HFF-Myc (cell line): ENCODE data around the gene ARHGEF37.

Experiments used
- DNase-seq: peaks from one replicate; pipeline ENCODE4 v3.0.0-alpha.2; 2011; ENCODE audit warnings: low read depth; ENCODE audit errors: extremely low read depth
- H3K4me3 ChIP-seq: replicated peaks from 2 replicates; pipeline ENCODE4 v1.5.1; 2011; ENCODE audit warnings: low read depth, mild to moderate bottlenecking, control low read depth, low read length
- TF ChIP-seq, protein P1 (sequence below): IDR thresholded peaks from 2 replicates; pipeline ENCODE4 v1.5.1; 2012; ENCODE audit warnings: mild to moderate bottlenecking, low read depth, low read length, control low read depth; ENCODE audit errors: missing control alignments

The ARHGEF37 gene

DNA sequence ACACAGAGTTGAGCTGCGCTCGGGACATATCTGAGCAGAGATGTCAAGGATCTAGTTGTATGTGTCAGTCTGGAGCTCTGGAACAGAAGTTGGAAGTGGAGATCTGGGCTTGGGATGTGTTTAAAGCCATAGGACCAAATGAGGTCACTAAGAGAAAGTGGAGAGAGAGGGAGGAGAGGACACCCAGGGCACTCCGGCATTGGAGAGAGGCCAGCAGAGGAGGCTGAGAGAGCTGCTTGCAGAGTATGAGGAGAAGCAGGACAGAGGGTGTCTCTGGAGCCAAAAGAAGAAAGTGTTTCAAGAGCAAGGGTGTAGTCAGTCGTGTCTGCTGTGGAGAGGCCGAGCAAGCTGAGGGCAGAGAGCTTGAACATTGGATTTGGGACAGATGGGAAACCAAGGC lies 34.7 kb downstream of the ARHGEF37 start:
- TF ChIP-seq, protein P1, sequence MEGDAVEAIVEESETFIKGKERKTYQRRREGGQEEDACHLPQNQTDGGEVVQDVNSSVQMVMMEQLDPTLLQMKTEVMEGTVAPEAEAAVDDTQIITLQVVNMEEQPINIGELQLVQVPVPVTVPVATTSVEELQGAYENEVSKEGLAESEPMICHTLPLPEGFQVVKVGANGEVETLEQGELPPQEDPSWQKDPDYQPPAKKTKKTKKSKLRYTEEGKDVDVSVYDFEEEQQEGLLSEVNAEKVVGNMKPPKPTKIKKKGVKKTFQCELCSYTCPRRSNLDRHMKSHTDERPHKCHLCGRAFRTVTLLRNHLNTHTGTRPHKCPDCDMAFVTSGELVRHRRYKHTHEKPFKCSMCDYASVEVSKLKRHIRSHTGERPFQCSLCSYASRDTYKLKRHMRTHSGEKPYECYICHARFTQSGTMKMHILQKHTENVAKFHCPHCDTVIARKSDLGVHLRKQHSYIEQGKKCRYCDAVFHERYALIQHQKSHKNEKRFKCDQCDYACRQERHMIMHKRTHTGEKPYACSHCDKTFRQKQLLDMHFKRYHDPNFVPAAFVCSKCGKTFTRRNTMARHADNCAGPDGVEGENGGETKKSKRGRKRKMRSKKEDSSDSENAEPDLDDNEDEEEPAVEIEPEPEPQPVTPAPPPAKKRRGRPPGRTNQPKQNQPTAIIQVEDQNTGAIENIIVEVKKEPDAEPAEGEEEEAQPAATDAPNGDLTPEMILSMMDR = no peak
- no peak overlapping the region for H3K4me3 ChIP-seq
- no peak for DNase-seq

- no peak for DNase-seq
These were observed 35.5 kb downstream of the ARHGEF37 start for GRCh38 chr5:149616727-149617285.

DNA sequence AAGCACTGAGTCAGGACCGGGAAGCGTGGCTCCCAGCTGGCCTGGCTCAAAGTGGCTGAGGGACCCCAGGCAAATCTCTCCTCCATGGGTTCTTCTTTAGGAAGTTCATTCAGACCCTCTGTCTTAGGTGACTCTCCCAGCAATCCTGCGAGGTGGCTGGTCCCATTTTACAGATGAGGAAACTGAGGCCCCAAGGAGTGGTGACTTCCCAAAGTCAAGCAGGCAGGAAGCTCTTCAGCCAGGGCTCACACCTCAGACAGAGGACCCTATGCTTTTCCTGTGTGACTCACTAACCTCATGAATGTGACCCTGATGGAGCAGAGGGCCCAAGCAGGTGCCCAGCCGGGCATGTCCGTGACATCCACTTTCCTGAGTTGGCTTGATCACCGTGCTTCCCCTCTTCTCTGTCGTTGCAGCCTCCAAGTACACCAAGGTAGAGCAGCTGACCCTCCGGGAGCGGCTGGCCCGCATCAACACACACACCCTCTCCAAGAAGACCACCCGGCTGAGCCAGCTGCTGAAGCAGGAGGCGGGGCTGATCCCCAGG lies 36.5 kb downstream of the ARHGEF37 start:
- no peak for DNase-seq
- no peak overlapping the region for H3K4me3 ChIP-seq
- TF ChIP-seq, protein P1 = no peak

More at GRCh38 chr5:149616727-149617285, 35.5 kb downstream of the ARHGEF37 start:
- TF ChIP-seq, protein P1 = no peak
- no peak overlapping the region for H3K4me3 ChIP-seq

GRCh38 chr5:149618581-149619248 lies 37.4 kb downstream of the ARHGEF37 start:
- no peak overlapping the region for H3K4me3 ChIP-seq
- TF ChIP-seq, protein P1 = peak; percentile 73
- DNase-seq = no peak

- H3K4me3 ChIP-seq = no peak overlapping the region
- DNase-seq = no peak
- TF ChIP-seq, protein P1 = no peak
These were observed 40.3 kb downstream of the ARHGEF37 start for GRCh38 chr5:149621415-149622098.

DNA sequence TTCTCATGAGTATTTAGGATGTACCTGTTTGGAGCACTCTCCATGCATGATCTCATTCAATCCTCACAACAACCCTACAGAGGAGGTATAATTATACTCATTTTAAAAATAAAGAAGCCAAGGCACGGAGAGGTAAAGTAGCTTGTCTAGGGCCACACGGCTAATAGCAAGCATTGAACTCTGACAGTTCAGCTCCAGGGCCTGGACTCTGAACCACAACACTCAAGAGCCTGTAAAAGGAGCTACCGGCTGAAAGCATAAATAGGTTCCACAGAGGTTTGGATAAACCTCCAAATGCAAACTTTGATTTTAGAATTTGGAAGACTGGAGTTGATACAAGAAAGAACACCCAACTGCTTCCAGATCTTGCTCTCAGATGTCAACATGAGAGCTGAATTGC lies 41.2 kb downstream of the ARHGEF37 start:
- no peak overlapping the region for H3K4me3 ChIP-seq
- DNase-seq = no peak
- TF ChIP-seq, protein P1 = no peak
